Mesenchymal stem cell (in vitro differentiated cells and primary cell): ENCODE data around the gene DBR1.

Experiments
- DNase-seq: peaks from one replicate; pipeline ENCODE4 v3.0.0-alpha.2; 2013
- H2AFZ ChIP-seq: one replicate; pipeline ENCODE4 v1.6.1; 2013; ENCODE audit warnings: low read depth, mild to moderate bottlenecking, control low read depth, inconsistent platforms, low read length, moderate library complexity
- H2AK5ac ChIP-seq: 2 replicates; pipeline ENCODE4 v1.6.1; 2013; ENCODE audit warnings: low read length, moderate library complexity, mild to moderate bottlenecking, inconsistent platforms; ENCODE audit not compliant: severe bottlenecking
- H2BK120ac ChIP-seq: one replicate; pipeline ENCODE4 v1.6.1; 2013; ENCODE audit warnings: low read depth, mild to moderate bottlenecking, inconsistent platforms, low read length, moderate library complexity
- H2BK12ac ChIP-seq, 2 experiments: one replicate each; pipeline ENCODE4 v1.6.1; 2013; ENCODE audit warnings: inconsistent platforms in 2 of 2, low read length in 2 of 2, mild to moderate bottlenecking in 2 of 2, moderate library complexity in 2 of 2, control low read depth in 1 of 2
- H2BK15ac ChIP-seq: one replicate; pipeline ENCODE4 v1.6.1; 2013; ENCODE audit warnings: mild to moderate bottlenecking, low read depth, inconsistent platforms; ENCODE audit not compliant: poor library complexity, severe bottlenecking
- H2BK5ac ChIP-seq: 2 replicates; pipeline ENCODE4 v1.6.1; 2013; ENCODE audit warnings: low read depth, mild to moderate bottlenecking, low read length, control low read depth, inconsistent platforms; ENCODE audit not compliant: poor library complexity, severe bottlenecking
- H3K14ac ChIP-seq, 2 experiments: one replicate each; pipeline ENCODE4 v1.6.1; 2013; ENCODE audit warnings: inconsistent platforms in 2 of 2, low read length in 2 of 2, control low read depth in 1 of 2, mild to moderate bottlenecking in 1 of 2, moderate library complexity in 1 of 2
- H3K18ac ChIP-seq, 2 experiments: one replicate each; pipeline ENCODE4 v1.6.1; 2013; ENCODE audit warnings: inconsistent platforms in 2 of 2, low read length in 2 of 2, control low read depth in 1 of 2, low read depth in 1 of 2, mild to moderate bottlenecking in 1 of 2
- H3K23ac ChIP-seq, 2 experiments: one replicate each; pipeline ENCODE4 v1.6.1; 2013; ENCODE audit warnings: inconsistent platforms in 2 of 2, low read length in 2 of 2, mild to moderate bottlenecking in 2 of 2, moderate library complexity in 2 of 2, control low read depth in 1 of 2
- H3K27ac ChIP-seq: 2 replicates; pipeline ENCODE4 v1.5.1; 2013; ENCODE audit warnings: mild to moderate bottlenecking, moderate library complexity, low read length, control low read depth, inconsistent platforms; ENCODE audit not compliant: poor library complexity, severe bottlenecking
- H3K27me3 ChIP-seq, 2 experiments: 2 replicates each; pipeline versions ENCODE4 v1.6.1 to v1.7.0; 2013; ENCODE audit warnings: low read length in 2 of 2, mild to moderate bottlenecking in 2 of 2, moderate library complexity in 2 of 2, control low read depth in 1 of 2, inconsistent platforms in 1 of 2; ENCODE audit not compliant: control insufficient read depth in 1 of 2, insufficient read depth in 1 of 2
- H3K36me3 ChIP-seq, 2 experiments: 2 replicates each; pipeline versions ENCODE4 v1.6.1 to v1.7.0; 2013; ENCODE audit warnings: low read length in 2 of 2, control low read depth in 1 of 2, inconsistent platforms in 1 of 2, low read depth in 1 of 2, mild to moderate bottlenecking in 1 of 2; ENCODE audit not compliant: insufficient read depth in 2 of 2, control insufficient read depth in 1 of 2
- H3K4ac ChIP-seq, 2 experiments: one replicate each; pipeline ENCODE4 v1.6.1; 2013; ENCODE audit warnings: inconsistent platforms in 2 of 2, low read length in 2 of 2, mild to moderate bottlenecking in 2 of 2, moderate library complexity in 2 of 2, control low read depth in 1 of 2, low read depth in 1 of 2
- H3K4me1 ChIP-seq: 2 replicates; pipeline ENCODE4 v1.6.1; 2013; ENCODE audit warnings: low read depth, low read length, control low read depth; ENCODE audit not compliant: control insufficient read depth, insufficient read depth
- H3K4me2 ChIP-seq: 2 replicates; pipeline ENCODE4 v1.6.1; 2013; ENCODE audit warnings: low read length, mild to moderate bottlenecking, inconsistent platforms; ENCODE audit not compliant: poor library complexity, severe bottlenecking
- H3K4me3 ChIP-seq, 2 experiments: 2 replicates each; pipeline versions ENCODE4 v1.5.1 to v1.7.0; 2013; ENCODE audit warnings: low read length in 2 of 2, mild to moderate bottlenecking in 2 of 2, control low read depth in 1 of 2, low read depth in 1 of 2; ENCODE audit not compliant: insufficient read depth in 1 of 2
- H3K79me1 ChIP-seq: replicated peaks from 2 replicates; pipeline ENCODE4 v1.6.1; 2013; ENCODE audit warnings: mild to moderate bottlenecking, control low read depth, low read length, inconsistent platforms; ENCODE audit not compliant: poor library complexity, severe bottlenecking
- H3K9ac ChIP-seq: 2 replicates; pipeline ENCODE4 v1.7.0; 2013; ENCODE audit warnings: mild to moderate bottlenecking, low read length, moderate library complexity
- H3K9me3 ChIP-seq: 2 replicates; pipeline ENCODE4 v1.7.0; 2013; ENCODE audit warnings: mild to moderate bottlenecking, low read length; ENCODE audit not compliant: control insufficient read depth
- H4K8ac ChIP-seq: one replicate; pipeline ENCODE4 v1.6.1; 2013; ENCODE audit warnings: inconsistent platforms, mild to moderate bottlenecking, low read length, moderate library complexity
- H4K91ac ChIP-seq: one replicate; pipeline ENCODE4 v1.6.1; 2013; ENCODE audit warnings: mild to moderate bottlenecking, low read length, inconsistent platforms
- WGBS: methylation state at CpG from one replicate; pipeline ENCODE4 v1.1.7; 2013; ENCODE audit warnings: mixed read lengths; 5-methylcytosine and 5-hydroxymethylcytosine counted together

Gene DBR1

GRCh38 chr3:138114988-138115971, 59.4 kb downstream of the DBR1 start, which contains the start of gene DZIP1L:
DZIP1L (minus strand) TSS chr3:138115608; CDS start chr3:138103971, 11,637 bp downstream.
- Histone ChIP-seq H3K4me2 (peak within 1 kb of the TSS; percentile 62), H3K27me3 (no peaks in the 10 kb centered on the region), H3K23ac (no peak within 1 kb of the TSS), H2AFZ (peak within 1 kb of the TSS; percentile 85), H3K36me3 (peaks cover 2 to 5% of the 10 kb centered on the region in 2 experiments), H3K9ac (peak within 1 kb of the TSS; percentile 90), H3K4me1 (peaks cover 18% of the 10 kb centered on the region), H4K91ac (peak within 1 kb of the TSS; percentile 70), H4K8ac (peak within 1 kb of the TSS; percentile 85), H3K4ac (peak within 1 kb of the TSS; percentile 79 to 82), H3K79me1 (peaks cover 6% of the 10 kb centered on the region), H3K4me3 (peak within 1 kb of the TSS; percentile 68 to 81), H3K9me3 (no peaks in the 10 kb centered on the region), H2BK12ac (peak within 1 kb of the TSS in 1 of 2 experiments; percentile 89), H2BK120ac (peak within 1 kb of the TSS; percentile 27), H2BK15ac (peak within 1 kb of the TSS; percentile 55), H3K27ac (peak within 1 kb of the TSS; percentile 98), H3K18ac (peak within 1 kb of the TSS; percentile 88 to 96), H3K14ac (peak within 1 kb of the TSS in 1 of 2 experiments; percentile 96), H2BK5ac (peak within 1 kb of the TSS; percentile 99), H2AK5ac (peak within 1 kb of the TSS; percentile 88)
- WGBS = under 1% methylated on average over 70 of the region's 86 CpGs
- peak; percentile 89 for DNase-seq

GRCh38 chr3:138114431-138114918, 60.2 kb downstream of the DBR1 start:
- H3K79me1 ChIP-seq = peaks cover 6% of the 10 kb centered on the region
- peak overlapping the region; percentile 47 for H2BK5ac ChIP-seq
- H2BK120ac ChIP-seq = no peak overlapping the region
- H2BK12ac ChIP-seq = peak overlapping the region in 1 of 2 experiments; percentile 89
- peak overlapping the region; percentile 62 for H2AK5ac ChIP-seq
- peak overlapping the region; percentile 68 to 81 for H3K4me3 ChIP-seq
- H3K23ac ChIP-seq = no peak overlapping the region
- peak overlapping the region; percentile 57 for H4K8ac ChIP-seq
- peak; percentile 58 for DNase-seq
- peak overlapping the region in 1 of 2 experiments; percentile 96 for H3K14ac ChIP-seq
- peaks cover 2 to 5% of the 10 kb centered on the region in 2 experiments for H3K36me3 ChIP-seq
- H3K27ac ChIP-seq = peak overlapping the region; percentile 98
- peak overlapping the region; percentile 34 for H4K91ac ChIP-seq
- WGBS = under 1% methylated on average over 8 of the region's 9 CpGs
- no peaks in the 10 kb centered on the region for H3K9me3 ChIP-seq
- no peak overlapping the region for H2BK15ac ChIP-seq
- peak overlapping the region; percentile 82 to 86 for H3K18ac ChIP-seq
- no peaks in the 10 kb centered on the region for H3K27me3 ChIP-seq
- peak overlapping the region; percentile 31 for H3K4me2 ChIP-seq
- H3K9ac ChIP-seq = peak overlapping the region; percentile 90
- H3K4me1 ChIP-seq = peaks cover 18% of the 10 kb centered on the region
- peak overlapping the region; percentile 79 to 82 for H3K4ac ChIP-seq
- H2AFZ ChIP-seq = peak overlapping the region; percentile 33

- peaks cover 15% of the 10 kb centered on the region for H3K4me1 ChIP-seq
- no peak overlapping the region for H2BK5ac ChIP-seq
- peak overlapping the region in 1 of 2 experiments; percentile 68 for H2BK12ac ChIP-seq
- peak overlapping the region; percentile 99 for H2AK5ac ChIP-seq
- WGBS = 61% methylated on average over 1 of the region's 1 CpG
- no peak overlapping the region for H2BK15ac ChIP-seq
- H2AFZ ChIP-seq = no peak overlapping the region
- no peak overlapping the region for H3K23ac ChIP-seq
- peak; percentile 25 for DNase-seq
- H3K9me3 ChIP-seq = no peaks in the 10 kb centered on the region
- H3K4me3 ChIP-seq = no peak overlapping the region
- H3K4me2 ChIP-seq = peak overlapping the region; percentile 64
- no peak overlapping the region for H4K8ac ChIP-seq
- peaks cover 9% of the 10 kb centered on the region for H3K79me1 ChIP-seq
- peak overlapping the region; percentile 98 for H3K27ac ChIP-seq
- H2BK120ac ChIP-seq = no peak overlapping the region
- H4K91ac ChIP-seq = no peak overlapping the region
- peaks cover 3 to 5% of the 10 kb centered on the region in 2 experiments for H3K36me3 ChIP-seq
- H3K27me3 ChIP-seq = no peaks in the 10 kb centered on the region
- H3K4ac ChIP-seq = no peak overlapping the region
- H3K14ac ChIP-seq = no peak overlapping the region
- H3K9ac ChIP-seq = peak overlapping the region; percentile 90
- peak overlapping the region in 1 of 2 experiments; percentile 34 for H3K18ac ChIP-seq
These were observed 61.4 kb downstream of the DBR1 start for GRCh38 chr3:138113326-138113725.

- peak overlapping the region; percentile 62 for H3K27ac ChIP-seq
- H2BK15ac ChIP-seq = no peak overlapping the region
- H3K9me3 ChIP-seq = no peaks in the 10 kb centered on the region
- H3K14ac ChIP-seq = peak overlapping the region in 1 of 2 experiments; percentile 39
- peaks cover 16% of the 10 kb centered on the region for H3K79me1 ChIP-seq
- H3K4ac ChIP-seq = no peak overlapping the region
- peaks cover 15% of the 10 kb centered on the region for H3K4me1 ChIP-seq
- H3K9ac ChIP-seq = peak overlapping the region; percentile 1
- H2BK12ac ChIP-seq = no peak overlapping the region
- H3K36me3 ChIP-seq = peaks cover 5 to 12% of the 10 kb centered on the region in 2 experiments
- no peak overlapping the region for H4K8ac ChIP-seq
- H2AFZ ChIP-seq = no peak overlapping the region
- H3K18ac ChIP-seq = peak overlapping the region in 1 of 2 experiments; percentile 34
- H2BK120ac ChIP-seq = no peak overlapping the region
- WGBS = 77% methylated on average over 8 of the region's 8 CpGs
- peak overlapping the region; percentile 4 for H2AK5ac ChIP-seq
- peak overlapping the region in 1 of 2 experiments; percentile 14 for H3K4me3 ChIP-seq
- no peak overlapping the region for H4K91ac ChIP-seq
- no peak overlapping the region for H3K23ac ChIP-seq
- DNase-seq = peak; percentile 36
- H3K27me3 ChIP-seq = no peaks in the 10 kb centered on the region
- no peak overlapping the region for H3K4me2 ChIP-seq
- no peak overlapping the region for H2BK5ac ChIP-seq
These were observed 62.4 kb downstream of the DBR1 start for GRCh38 chr3:138112362-138112761.
